ENCODE data around the gene TBPL1.

GRCh38 chr6:134015719-134016557 lies 62.9 kb downstream of the TBPL1 start:
- TF ChIP-seq CTCF (IDR thresholded peaks at IDR 0.05) (no peak), POLR2AphosphoS5 (IDR thresholded peaks at IDR 0.05; ENCODE audit: low read depth, low read length) (no peak)
